NCI-H524 treated with DMSO at 0.1 percent for 48 hours (cell line): ENCODE measurements around the gene ZNRD2.

Experiments
- DNase-seq: peaks from one replicate; lab custom pipeline; 2025; lab: John Stamatoyannopoulos, UW

The ZNRD2 gene

DNA sequence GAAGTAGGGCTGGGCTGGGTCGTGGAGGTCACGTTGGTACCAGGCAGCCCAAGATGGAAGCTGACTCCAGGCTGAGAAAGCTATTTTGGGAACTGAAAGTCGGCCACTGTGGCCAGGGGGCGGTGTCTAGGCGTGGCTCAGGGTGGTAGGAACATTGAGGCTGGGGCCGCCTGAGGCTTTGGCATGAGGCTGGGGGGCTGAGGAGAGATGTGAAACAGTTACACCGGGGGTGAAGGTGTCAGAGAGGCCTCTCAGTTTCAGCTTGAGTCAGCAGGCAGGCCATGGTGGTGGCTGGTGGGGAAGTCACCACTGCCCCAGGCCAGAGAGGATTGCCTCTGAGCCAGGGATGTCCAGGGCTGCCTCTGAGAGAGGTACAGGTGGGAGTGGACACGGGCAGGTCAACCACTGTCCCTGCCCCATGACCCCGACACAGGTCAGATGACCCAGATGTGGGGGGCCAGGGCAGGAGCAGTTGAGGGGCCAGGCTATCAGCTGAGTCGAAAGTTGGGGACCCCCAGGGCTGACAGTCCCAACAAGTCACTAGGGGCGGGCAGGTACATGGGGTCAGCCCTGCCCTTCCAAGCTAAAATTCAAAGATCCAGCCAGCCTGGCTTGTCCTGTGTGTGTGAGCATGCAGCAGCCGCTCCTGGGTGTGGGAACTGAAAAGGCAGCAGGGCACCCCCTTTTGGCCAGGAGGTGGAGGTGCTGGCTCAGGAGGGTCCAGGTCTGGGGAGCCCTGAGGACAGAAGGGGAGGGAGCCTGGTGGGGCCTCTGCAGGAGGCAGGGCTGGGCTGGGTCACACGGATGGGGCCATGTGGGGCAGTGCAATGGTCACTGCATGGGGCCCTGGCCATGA, 18.1 kb downstream of the ZNRD2 start:
- no peak for DNase-seq

GRCh38 chr11:65589444-65590239, 19.4 kb downstream of the ZNRD2 start:
- no peak for DNase-seq

GRCh38 chr11:65590240-65590738, 20.0 kb downstream of the ZNRD2 start:
- DNase-seq: no peak

- DNase-seq: no peak
Measured at GRCh38 chr11:65591939-65592857, 21.9 kb downstream of the ZNRD2 start.

GRCh38 chr11:65592858-65593517, 22.7 kb downstream of the ZNRD2 start:
- no peak for DNase-seq

- no peak for DNase-seq
Measured at GRCh38 chr11:65593518-65594414, 23.5 kb downstream of the ZNRD2 start.

GRCh38 chr11:65595131-65595530, 24.9 kb downstream of the ZNRD2 start:
- DNase-seq: no peak

DNA sequence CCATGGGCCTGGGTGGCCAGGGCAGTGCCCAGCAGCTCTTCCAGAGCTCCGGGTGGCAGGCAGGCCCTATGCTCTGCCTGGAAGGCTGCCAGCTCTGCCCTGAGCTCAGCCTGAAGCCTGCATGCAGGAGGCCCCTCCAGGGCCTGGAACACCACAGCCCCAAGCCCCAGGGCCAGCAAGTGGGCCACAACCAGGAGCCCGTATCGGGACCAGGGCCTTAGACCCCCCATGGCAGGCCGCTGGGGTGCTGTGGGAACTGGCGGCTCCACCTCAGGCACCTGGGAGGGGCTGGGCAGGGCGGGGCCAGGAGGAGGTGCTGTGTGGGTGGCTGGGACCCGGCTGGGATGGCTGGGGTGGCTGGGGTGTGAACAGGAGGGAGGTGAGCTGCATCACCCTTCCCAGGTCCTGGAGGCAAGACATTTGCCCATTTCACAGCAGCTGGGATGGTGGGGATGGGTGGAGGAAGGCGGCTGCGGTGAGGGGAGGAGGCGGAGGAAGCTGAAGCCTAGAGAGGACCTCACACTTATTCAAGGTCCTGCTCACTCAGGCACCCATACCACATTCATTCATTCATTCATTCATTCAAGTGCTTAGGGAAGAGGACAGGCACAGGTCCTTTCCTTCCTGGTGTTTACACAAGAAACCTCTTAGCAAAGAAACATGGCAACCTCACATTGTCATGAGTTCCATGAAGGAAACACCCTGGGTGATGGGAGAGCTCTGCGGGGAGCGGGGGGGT, 25.4 kb downstream of the ZNRD2 start, which contains the start of gene KCNK7:
KCNK7 (minus strand) TSS at position 258 of the 739 bp plus-strand sequence; CDS start at position 230, 28 bp downstream.
- no peak for DNase-seq

DNA sequence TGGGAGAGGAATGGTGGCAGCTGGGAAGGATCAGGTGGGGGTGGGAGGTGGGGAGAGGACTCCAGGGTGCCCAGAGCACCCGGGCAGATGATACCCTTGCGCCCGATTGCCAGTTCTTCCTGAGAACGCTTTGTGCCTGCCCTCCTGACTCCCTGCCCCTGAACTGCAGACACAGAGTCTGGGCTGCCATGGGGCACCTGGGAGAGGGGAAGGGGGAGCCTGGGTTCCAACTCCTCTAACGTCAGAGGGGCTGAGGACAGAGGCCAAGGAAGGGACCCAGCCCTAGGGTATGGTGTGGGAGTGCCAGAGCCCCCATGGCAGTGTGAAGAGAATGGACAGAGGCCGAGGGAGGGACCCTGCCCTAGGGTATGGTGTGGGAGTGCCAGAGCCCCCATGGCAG, 26.2 kb downstream of the ZNRD2 start:
- DNase-seq: no peak

GRCh38 chr11:65598258-65598699, 28.0 kb downstream of the ZNRD2 start:
- DNase-seq: no peak

GRCh38 chr11:65599216-65599954, 29.1 kb downstream of the ZNRD2 start:
- DNase-seq: no peak

DNA sequence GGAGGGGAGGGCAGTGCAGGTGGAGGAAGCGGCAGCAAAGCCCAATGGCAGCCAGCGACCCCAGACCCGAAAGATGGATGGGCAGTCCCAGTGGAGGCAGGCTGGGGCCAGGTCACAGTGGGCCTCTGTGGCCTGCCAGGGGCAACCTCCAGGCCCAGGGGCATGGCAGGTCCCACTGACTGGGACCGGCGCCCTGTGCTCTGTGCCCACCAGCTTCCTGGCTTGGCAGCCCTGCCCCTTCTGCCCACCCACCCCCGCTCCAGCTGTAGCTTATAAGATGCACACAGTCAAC, 29.6 kb downstream of the ZNRD2 start:
- DNase-seq: no peak

GRCh38 chr11:65604258-65604657, 34.0 kb downstream of the ZNRD2 start:
- DNase-seq: no peak

- DNase-seq: no peak
Measured at GRCh38 chr11:65606876-65607613, 36.8 kb downstream of the ZNRD2 start.

GRCh38 chr11:65607614-65608426, 37.5 kb downstream of the ZNRD2 start:
- no peak for DNase-seq

DNA sequence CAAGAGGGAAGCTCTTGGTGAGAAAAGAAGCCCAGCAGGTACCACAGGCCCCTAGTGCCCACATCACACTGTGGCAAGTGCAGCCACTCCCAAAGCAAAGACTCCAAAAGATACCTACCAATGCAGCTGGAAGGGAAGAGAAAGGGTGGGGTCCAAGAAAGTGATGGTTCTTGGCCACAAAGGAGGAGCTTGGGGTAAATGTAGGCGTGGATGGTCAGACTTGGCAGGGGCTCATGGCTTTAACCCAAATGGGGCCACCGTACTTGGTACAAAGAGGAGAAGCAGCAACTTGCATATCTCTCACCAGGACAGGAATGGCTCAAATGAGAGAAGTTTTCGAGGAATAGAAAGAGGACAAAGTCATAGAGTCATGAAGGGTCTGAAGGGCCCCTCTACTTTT, 39.0 kb downstream of the ZNRD2 start:
- DNase-seq: no peak

GRCh38 chr11:65609665-65610064, 39.4 kb downstream of the ZNRD2 start:
- DNase-seq: no peak
